COLO668 (cell line): ENCODE measurements around the gene IFNL2.
"Not testable (repeated sequence)": the region's sequence is repeated elsewhere in the genome, so short reads cannot be mapped to it uniquely, and the experiment has no call there.

ENCODE experiments used
- DNase-seq: peaks from one replicate; lab custom pipeline; 2025; ENCODE audit not compliant: unreplicated experiment; lab: John Stamatoyannopoulos, UW

Gene IFNL2

DNA sequence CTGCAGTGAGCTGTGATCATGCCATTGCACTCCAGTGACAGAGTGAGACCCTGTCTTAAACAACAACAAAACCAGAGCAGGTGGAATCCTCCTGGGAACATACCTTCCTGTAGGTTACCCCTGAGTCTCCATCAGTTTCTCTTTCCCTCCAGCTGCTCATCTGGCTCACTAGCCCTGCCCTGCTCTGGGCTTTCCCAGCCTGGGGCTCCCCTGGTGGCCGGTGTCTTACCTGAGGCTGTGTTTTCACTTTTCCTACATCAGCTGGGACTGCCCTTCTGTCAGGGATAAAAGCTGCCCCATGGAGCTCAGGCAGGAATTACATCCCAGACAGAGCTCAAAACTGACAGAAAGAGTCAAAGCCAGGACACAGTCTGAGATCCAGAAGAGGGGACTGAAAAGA is at the start of gene IFNL2:
TSS of gene IFNL2 (plus strand) at position 312 of the 400 bp plus-strand sequence. CDS start 173 bp downstream, outside the sequence.
- not testable (repeated sequence) for DNase-seq

DNA sequence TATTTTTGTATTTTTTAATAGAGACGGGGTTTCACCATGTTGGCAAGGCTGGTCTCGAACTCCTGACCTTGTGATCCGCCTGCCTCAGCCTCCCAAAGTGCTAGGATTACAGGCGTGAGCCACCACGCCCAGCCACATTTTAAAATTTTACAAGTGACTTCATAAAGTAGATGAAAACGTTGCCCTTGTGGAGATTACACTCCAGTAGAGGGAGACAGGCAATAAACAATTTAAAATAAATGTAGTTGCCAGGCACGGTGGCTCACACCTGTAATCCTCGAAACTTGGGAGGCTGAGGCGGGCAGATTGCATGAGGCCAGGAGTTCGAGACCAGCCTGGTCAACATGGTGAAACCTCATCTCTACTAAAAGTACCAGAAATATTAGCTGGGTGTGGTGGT is 49.1 kb upstream of the IFNL2 start:
- DNase-seq = not testable (repeated sequence)

DNA sequence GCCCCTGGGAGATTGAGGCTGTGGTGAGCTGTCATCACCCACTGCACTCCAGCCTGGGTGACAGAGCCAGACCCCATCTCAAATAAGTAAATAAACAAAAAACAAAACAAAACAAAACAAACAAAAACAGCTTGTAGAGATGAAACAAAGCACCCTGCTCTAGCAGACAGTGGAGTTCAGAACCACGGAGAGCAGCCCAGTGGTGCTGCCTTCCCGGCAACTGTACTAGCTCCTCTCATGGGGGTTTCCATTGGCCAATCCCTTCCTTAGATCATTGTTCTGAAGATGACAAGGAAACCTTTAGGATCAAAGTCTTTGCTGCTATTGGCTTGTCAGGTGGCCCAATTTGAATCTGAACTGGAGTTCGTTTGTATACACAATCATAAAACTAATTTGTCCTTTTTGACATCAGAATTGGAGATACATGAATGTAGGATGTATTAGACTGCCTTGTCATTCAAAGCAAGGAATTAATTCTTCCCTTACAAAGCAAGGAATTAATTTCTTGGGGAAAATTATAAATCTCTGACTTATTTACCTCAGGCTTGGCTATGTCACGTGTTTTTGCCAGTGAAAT is 44.4 kb upstream of the IFNL2 start:
- DNase-seq = no peak

GRCh38 chr19:39224910-39225309 is 43.3 kb upstream of the IFNL2 start:
- DNase-seq = no peak

- DNase-seq = no peak
These were observed 38.0 kb upstream of the IFNL2 start for GRCh38 chr19:39230096-39230764.

DNA sequence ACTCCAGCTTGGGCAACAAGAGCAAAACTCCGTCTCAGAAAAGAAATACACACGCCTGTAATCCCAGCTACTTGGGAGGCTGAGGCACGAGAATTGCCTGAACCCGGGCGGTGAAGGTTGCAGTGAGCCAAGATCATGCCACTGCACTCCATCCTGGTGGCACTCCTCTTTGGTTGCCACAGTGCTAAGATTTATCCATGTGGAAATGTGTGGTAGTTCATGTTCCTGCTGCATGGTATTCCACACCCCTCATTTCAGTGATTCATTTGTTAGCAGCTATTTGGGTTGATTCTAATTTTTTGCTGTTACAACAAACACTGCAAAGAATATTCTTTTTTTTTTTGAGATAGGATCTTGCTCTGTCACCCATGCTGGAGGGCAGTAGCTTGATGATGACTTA is 35.5 kb upstream of the IFNL2 start:
- no peak for DNase-seq

DNA sequence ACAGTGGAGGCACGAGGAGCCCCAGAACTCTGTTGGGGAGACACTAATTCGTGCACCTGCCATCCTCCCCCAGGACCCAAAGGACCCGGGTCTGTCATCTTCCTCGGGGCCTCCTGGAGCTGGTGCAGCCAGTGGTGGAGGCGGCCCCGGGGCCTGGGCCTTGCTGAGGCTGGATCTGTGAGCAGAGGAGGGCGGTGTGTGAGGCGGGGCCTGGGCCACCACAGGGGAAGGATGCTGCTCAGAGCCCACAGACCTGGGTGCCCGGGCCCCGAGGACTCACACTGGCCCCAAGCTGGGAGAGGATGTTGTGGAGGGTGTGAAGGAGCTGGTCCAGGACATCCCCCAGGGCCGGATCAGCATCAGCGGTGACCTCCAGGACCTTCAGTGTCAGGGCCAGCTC is 31.7 kb upstream of the IFNL2 start:
- DNase-seq = no peak

- peak; percentile 72 for DNase-seq
These were observed 30.7 kb upstream of the IFNL2 start for GRCh38 chr19:39237200-39238184.

- no peak for DNase-seq
These were observed 30.0 kb upstream of the IFNL2 start for GRCh38 chr19:39238209-39238608.

DNA sequence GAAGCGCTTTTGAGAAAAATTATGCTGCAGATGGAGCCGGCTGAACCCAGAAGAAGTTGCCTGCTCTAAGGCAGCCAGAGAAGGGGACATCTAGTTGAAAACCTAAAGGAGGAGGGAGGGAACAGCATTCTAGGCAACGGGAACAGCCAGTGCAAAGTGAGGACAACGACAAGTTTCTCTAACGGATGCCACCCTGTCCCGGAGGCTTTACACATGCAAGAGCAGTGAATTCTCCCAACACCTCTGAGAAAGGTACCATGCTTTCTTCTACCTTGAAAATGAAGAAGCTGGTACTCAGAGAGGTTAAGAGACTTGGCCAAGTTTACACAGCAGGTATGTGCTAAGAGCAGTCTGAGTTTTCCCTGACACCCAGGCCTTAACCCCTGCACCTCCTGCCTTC is 29.3 kb upstream of the IFNL2 start:
- no peak for DNase-seq

- DNase-seq = no peak
These were observed 27.8 kb upstream of the IFNL2 start for GRCh38 chr19:39240421-39240820.

GRCh38 chr19:39243741-39244140 is 24.5 kb upstream of the IFNL2 start:
- not testable (repeated sequence) for DNase-seq

DNA sequence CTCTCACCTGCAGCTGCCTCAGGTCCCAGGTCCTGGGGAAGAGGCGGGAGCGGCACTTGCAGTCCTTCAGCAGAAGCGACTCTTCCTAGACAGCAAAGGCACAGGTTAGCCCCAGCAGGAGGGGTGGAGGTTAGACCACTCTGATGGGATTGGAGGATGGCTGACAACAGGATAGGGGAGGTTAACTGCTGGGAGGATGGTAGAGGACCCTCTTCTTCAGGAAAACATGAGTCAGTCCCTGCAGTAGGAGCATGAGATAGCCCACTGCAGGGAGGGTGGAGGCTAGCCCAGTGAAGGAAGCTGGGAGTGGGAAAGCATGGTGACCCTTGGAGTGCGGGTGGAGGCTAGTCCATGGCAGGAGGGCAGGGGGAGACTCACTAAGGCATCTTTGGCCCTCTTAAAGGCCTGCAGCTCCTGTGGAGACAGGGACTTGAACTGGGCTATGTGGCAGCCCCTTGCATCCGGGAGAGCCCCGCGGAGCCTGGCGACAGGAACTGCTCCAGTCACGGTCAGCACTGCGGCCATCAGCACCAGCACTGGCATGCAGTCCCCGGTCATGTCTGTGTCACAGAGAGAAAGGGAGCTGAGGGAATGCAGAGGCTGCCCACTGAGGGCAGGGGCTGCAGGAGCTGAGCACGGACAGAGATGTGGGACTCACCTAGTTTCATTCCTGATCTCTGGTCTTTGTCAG is 23.6 kb upstream of the IFNL2 start, which contains the start of gene IFNL3:
TSS of gene IFNL3 (minus strand) at position 597 of the 691 bp plus-strand sequence. CDS start at position 558, 39 bp downstream.
- DNase-seq = not testable (repeated sequence)

GRCh38 chr19:39245166-39245565 is 23.0 kb upstream of the IFNL2 start:
- DNase-seq = not testable (repeated sequence)

- DNase-seq = no peak
These were observed 21.1 kb upstream of the IFNL2 start for GRCh38 chr19:39246951-39247669.

GRCh38 chr19:39247701-39248664 is 20.2 kb upstream of the IFNL2 start:
- no peak for DNase-seq

DNA sequence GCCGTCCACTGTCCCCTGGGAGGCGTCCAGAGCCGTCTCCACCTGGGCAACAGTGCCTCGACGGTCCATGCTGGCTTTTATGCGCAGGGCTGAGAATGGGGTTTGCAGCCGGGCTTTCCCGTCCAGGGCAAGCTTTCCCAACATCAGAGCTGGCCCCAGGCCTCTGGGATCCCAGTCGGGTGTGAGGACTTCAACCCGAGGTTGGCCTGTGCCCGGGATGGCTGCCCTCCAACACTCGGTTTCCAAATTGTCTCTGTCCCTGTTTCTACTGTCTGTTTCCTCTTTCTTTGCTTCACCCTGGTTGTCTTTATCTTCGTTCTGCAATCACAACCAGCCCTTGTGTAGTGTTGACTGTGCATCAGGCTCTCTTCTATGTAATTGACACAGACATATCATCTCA is 19.4 kb upstream of the IFNL2 start, which contains the start of gene IFNL4:
TSS of gene IFNL4 (minus strand) at position 51 of the 400 bp plus-strand sequence.
- no peak for DNase-seq

DNA sequence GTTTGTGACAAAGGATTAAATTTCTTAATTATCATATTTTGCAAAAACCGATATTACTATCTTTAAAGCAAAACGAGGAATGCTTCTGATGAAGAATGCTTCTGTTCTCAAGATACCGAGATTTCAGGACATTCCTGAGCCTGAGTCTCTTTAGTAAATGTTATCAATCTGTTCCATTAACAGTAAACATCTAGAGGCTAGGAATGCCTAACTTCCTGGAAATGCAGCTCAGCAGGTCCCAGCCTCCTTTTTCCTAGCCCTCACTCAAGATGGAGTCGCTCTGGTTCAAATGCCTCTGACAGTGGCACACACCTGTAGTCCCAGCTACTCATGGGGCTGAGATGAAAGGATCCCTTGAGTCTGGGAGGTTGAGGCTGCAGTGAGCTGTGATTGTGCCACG is 17.1 kb upstream of the IFNL2 start:
- no peak for DNase-seq

DNA sequence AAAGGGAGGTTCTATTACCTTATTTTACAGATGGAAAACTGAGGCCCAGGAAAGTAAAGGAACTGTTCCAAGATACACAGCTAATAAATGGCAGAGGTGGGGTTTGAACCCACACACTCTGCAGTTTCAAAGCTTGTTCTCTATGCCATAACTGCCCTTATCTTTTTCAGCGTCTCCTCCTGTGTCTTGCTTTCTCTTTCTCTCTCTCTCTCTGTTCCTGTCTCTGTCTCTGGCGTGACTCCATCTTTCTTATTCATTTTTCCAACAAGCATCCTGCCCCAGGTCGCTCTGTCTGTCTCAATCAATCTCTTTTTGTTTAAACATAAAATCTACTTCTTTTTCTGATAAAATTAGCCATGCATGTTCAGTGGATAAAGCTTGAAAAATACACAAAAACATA is 16.4 kb upstream of the IFNL2 start:
- DNase-seq = no peak
